Measurements from ENCODE around the gene PCSK6.

PCSK6 gene

GRCh38 chr15:101439920-101440319 is 49.6 kb downstream of the PCSK6 start:
- no peak overlapping the region for H3K27ac ChIP-seq (ENCODE audit: low read depth, low read length)

GRCh38 chr15:101439285-101439919 is 50.1 kb downstream of the PCSK6 start:
- H3K27ac ChIP-seq (ENCODE audit: low read depth, low read length): no peak overlapping the region
- H3K9me3 ChIP-seq (ENCODE audit: control insufficient read depth, insufficient read depth, low read length): no peaks in the 10 kb centered on the region
- H3K79me2 ChIP-seq (ENCODE audit: control insufficient read depth, low read length): no peaks in the 10 kb centered on the region
- TF ChIP-seq CTCF (IDR thresholded peaks at IDR 0.05; ENCODE audit: low read depth, low read length, poor library complexity, severe bottlenecking) (no peak), EZH2phosphoT487 (IDR thresholded peaks at IDR 0.05; ENCODE audit: borderline replicate concordance, low read length) (no peak)
- no peak overlapping the region for H3K4me3 ChIP-seq (ENCODE audit: low read length)
- H3F3A ChIP-seq (ENCODE audit: control insufficient read depth, insufficient read depth): no peaks in the 10 kb centered on the region
- H3K27me3 ChIP-seq (ENCODE audit: control insufficient read depth, low read length): peaks cover 7% of the 10 kb centered on the region
- H4K20me1 ChIP-seq (ENCODE audit: control insufficient read depth, insufficient read depth, low read depth, low read length): no peaks in the 10 kb centered on the region
- no peaks in the 10 kb centered on the region for H3K9me2 ChIP-seq (replicated peaks; ENCODE audit: control insufficient read depth, low read length)
- H3K36me3 ChIP-seq (ENCODE audit: control insufficient read depth, low read length): no peaks in the 10 kb centered on the region
- H3K4me2 ChIP-seq (ENCODE audit: low read length): no peak overlapping the region
- H3K4me1 ChIP-seq (ENCODE audit: control insufficient read depth, low read length): no peaks in the 10 kb centered on the region

More at GRCh38 chr15:101439920-101440319, 49.6 kb downstream of the PCSK6 start:
- no peaks in the 10 kb centered on the region for H3K4me1 ChIP-seq (ENCODE audit: control insufficient read depth, low read length)
- H3K9me3 ChIP-seq (ENCODE audit: control insufficient read depth, insufficient read depth, low read length): no peaks in the 10 kb centered on the region
- H3K9me2 ChIP-seq (replicated peaks; ENCODE audit: control insufficient read depth, low read length): no peaks in the 10 kb centered on the region
- H3K36me3 ChIP-seq (ENCODE audit: control insufficient read depth, low read length): no peaks in the 10 kb centered on the region
- H3F3A ChIP-seq (ENCODE audit: control insufficient read depth, insufficient read depth): no peaks in the 10 kb centered on the region
- TF ChIP-seq CTCF (IDR thresholded peaks at IDR 0.05; ENCODE audit: low read depth, low read length, poor library complexity, severe bottlenecking) (no peak), EZH2phosphoT487 (IDR thresholded peaks at IDR 0.05; ENCODE audit: borderline replicate concordance, low read length) (no peak)
- no peaks in the 10 kb centered on the region for H4K20me1 ChIP-seq (ENCODE audit: control insufficient read depth, insufficient read depth, low read depth, low read length)
- no peak overlapping the region for H3K4me3 ChIP-seq (ENCODE audit: low read length)
- H3K27me3 ChIP-seq (ENCODE audit: control insufficient read depth, low read length): peaks cover 7% of the 10 kb centered on the region
- no peaks in the 10 kb centered on the region for H3K79me2 ChIP-seq (ENCODE audit: control insufficient read depth, low read length)
- no peak overlapping the region for H3K4me2 ChIP-seq (ENCODE audit: low read length)

- H3K4me3 ChIP-seq (ENCODE audit: low read length): no peak overlapping the region
- H3K27ac ChIP-seq (ENCODE audit: low read depth, low read length): no peak overlapping the region
- H4K20me1 ChIP-seq (ENCODE audit: control insufficient read depth, insufficient read depth, low read depth, low read length): no peaks in the 10 kb centered on the region
- no peaks in the 10 kb centered on the region for H3K4me1 ChIP-seq (ENCODE audit: control insufficient read depth, low read length)
- peaks cover 7% of the 10 kb centered on the region for H3K27me3 ChIP-seq (ENCODE audit: control insufficient read depth, low read length)
- no peaks in the 10 kb centered on the region for H3K36me3 ChIP-seq (ENCODE audit: control insufficient read depth, low read length)
- H3K4me2 ChIP-seq (ENCODE audit: low read length): no peak overlapping the region
- no peaks in the 10 kb centered on the region for H3F3A ChIP-seq (ENCODE audit: control insufficient read depth, insufficient read depth)
- no peaks in the 10 kb centered on the region for H3K9me3 ChIP-seq (ENCODE audit: control insufficient read depth, insufficient read depth, low read length)
- H3K9me2 ChIP-seq (replicated peaks; ENCODE audit: control insufficient read depth, low read length): no peaks in the 10 kb centered on the region
- no peak for TF ChIP-seq CTCF (IDR thresholded peaks at IDR 0.05; ENCODE audit: low read depth, low read length, poor library complexity, severe bottlenecking)
- TF ChIP-seq EZH2phosphoT487 (IDR thresholded peaks at IDR 0.05; ENCODE audit: borderline replicate concordance, low read length): no peak
- H3K79me2 ChIP-seq (ENCODE audit: control insufficient read depth, low read length): no peaks in the 10 kb centered on the region
These were observed 50.8 kb downstream of the PCSK6 start for GRCh38 chr15:101438482-101439284.
